Activated CD4-positive, alpha-beta T cell treated with anti-CD3 and anti-CD28 coated beads for 36 hours (primary cell): Measurements from ENCODE around the gene ARFRP1. TPM values are rescaled to one million over a fixed set of nuclear protein-coding genes. Genes with fewer than 3 reads are reported as not detected.

Source experiments
- total RNA-seq, 2 experiments: library from RNA; stranded (reverse); gene quantifications; one replicate each; pipeline ENCODE4 v1.2.3, GENCODE V29; 2021

Gene ARFRP1
- total RNA-seq, 2 experiments from 2014 or later = 36.4 to 52.0 TPM

Other genes starting within 250 kb of the ARFRP1 start
- gene KCNQ2, start 235.3 kb downstream of the ARFRP1 start, total RNA-seq = not detected
- gene EEF1A2, start 208.9 kb downstream of the ARFRP1 start, total RNA-seq = under 1 TPM; 0.69 to 0.81 TPM
- gene PPDPF, start 187.2 kb downstream of the ARFRP1 start, total RNA-seq = 100 to 1,000 TPM; 119 to 133 TPM
- gene PTK6, start 170.6 kb downstream of the ARFRP1 start, total RNA-seq = under 1 TPM; 0.25 to 0.48 TPM
- gene SRMS, start 160.2 kb downstream of the ARFRP1 start, total RNA-seq = not detected
- under 1 TPM; 0.18 to 0.27 TPM for gene FNDC11, start 153.8 kb downstream of the ARFRP1 start, total RNA-seq
- 10 to 100 TPM; 16.1 to 18.7 TPM for gene HELZ2, start 133.7 kb downstream of the ARFRP1 start, total RNA-seq
- gene GMEB2, start 80.9 kb downstream of the ARFRP1 start, total RNA-seq = 10 to 100 TPM; 14.0 to 14.1 TPM
- 10 to 100 TPM; 15.4 to 17.6 TPM for gene STMN3, start 54.6 kb downstream of the ARFRP1 start, total RNA-seq
- gene RTEL1, start 49.7 kb downstream of the ARFRP1 start, total RNA-seq = 10 to 100 TPM; 44.5 to 44.7 TPM
- gene TNFRSF6B, start 11.3 kb downstream of the ARFRP1 start, total RNA-seq = 1 to 10 TPM in 1 of 2 experiments, under 1 TPM in 1; 0.21 to 1.7 TPM
- gene ZGPAT, start 63 bp upstream of the ARFRP1 start, total RNA-seq = 10 to 100 TPM; 15.3 to 21.9 TPM
- gene LIME1, start 28.7 kb upstream of the ARFRP1 start, total RNA-seq = 10 to 100 TPM in 1 of 2 experiments, 1 to 10 TPM in 1; 7.3 to 10.2 TPM
- gene SLC2A4RG, start 31.8 kb upstream of the ARFRP1 start, total RNA-seq = 10 to 100 TPM; 30.9 to 34.9 TPM
- gene ZBTB46, start 123.3 kb upstream of the ARFRP1 start, total RNA-seq = 1 to 10 TPM in 1 of 2 experiments, under 1 TPM in 1; 0.88 to 1.3 TPM
- gene ABHD16B, start 153.5 kb upstream of the ARFRP1 start, total RNA-seq = under 1 TPM; 0.11 to 0.16 TPM
- gene TPD52L2, start 157.3 kb upstream of the ARFRP1 start, total RNA-seq = 10 to 100 TPM; 54.0 to 56.3 TPM
- 10 to 100 TPM; 30.1 to 34.3 TPM for gene DNAJC5, start 187.2 kb upstream of the ARFRP1 start, total RNA-seq
- 10 to 100 TPM; 28.3 to 32.2 TPM for gene UCKL1, start 248.4 kb upstream of the ARFRP1 start, total RNA-seq